ENCODE data around the gene COP1. TPM values are rescaled to one million over a fixed set of nuclear protein-coding genes. Genes with fewer than 3 reads are reported as not detected.

Gene COP1
- total RNA-seq, 4 donors from 2014 or later, result 36.1 to 53.6 (median 39.5) TPM

GRCh38 chr1:176136891-176137290 is 70.2 kb downstream of the COP1 start:
- WGBS, result 68% methylated on average over 3 of the region's 3 CpGs
- Histone ChIP-seq H3K27ac (replicated peaks in 1 of 4) (no peak overlapping the region), H3K9me3 (no peaks in the 10 kb centered on the region), H3K27me3 (no peaks in the 10 kb centered on the region), H3K4me1 (peaks cover 0 to 6% (median 0%) of the 10 kb centered on the region in 4 donors), H3K4me3 (no peak overlapping the region), H3K36me3 (peaks cover 0 to 4% (median 0%) of the 10 kb centered on the region in 4 donors)
- intact Hi-C loops (cut with DNase I), result no loop called here
- no peak for DNase-seq (ENCODE audit: extremely low spot score)
- TF ChIP-seq POLR2A (IDR thresholded peaks at IDR 0.05; ENCODE audit: low read depth), result no peak

DNA sequence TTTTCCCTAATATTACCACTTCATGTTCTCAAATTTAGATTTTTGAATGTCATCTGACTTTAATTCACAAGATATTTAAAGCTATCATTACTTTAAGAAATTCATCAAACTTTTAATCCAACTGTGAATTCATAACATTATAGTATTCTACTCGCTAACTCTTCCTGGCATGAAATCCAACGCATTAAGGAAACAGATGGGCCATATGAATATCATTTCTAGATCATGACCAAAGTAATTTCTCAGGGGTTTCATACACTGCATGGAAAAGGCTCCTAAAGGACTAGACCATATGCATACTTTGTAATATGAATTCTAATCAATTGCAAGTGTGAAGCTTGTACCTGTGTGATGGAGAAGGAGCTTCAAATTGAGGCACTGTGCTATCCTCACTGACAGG is 72.4 kb downstream of the COP1 start:
- intact Hi-C loops (cut with DNase I), result no loop called here
- peaks cover 0 to 6% (median 0%) of the 10 kb centered on the region in 4 donors for H3K4me1 ChIP-seq
- no peak overlapping the region for H3K4me3 ChIP-seq
- TF ChIP-seq EP300 (IDR thresholded peaks at IDR 0.05) (no peak), POLR2AphosphoS5 (IDR thresholded peaks at IDR 0.05) (no peak), POLR2A (IDR thresholded peaks at IDR 0.05; ENCODE audit: low read depth) (no peak)
- TF ChIP-seq, protein P1, sequence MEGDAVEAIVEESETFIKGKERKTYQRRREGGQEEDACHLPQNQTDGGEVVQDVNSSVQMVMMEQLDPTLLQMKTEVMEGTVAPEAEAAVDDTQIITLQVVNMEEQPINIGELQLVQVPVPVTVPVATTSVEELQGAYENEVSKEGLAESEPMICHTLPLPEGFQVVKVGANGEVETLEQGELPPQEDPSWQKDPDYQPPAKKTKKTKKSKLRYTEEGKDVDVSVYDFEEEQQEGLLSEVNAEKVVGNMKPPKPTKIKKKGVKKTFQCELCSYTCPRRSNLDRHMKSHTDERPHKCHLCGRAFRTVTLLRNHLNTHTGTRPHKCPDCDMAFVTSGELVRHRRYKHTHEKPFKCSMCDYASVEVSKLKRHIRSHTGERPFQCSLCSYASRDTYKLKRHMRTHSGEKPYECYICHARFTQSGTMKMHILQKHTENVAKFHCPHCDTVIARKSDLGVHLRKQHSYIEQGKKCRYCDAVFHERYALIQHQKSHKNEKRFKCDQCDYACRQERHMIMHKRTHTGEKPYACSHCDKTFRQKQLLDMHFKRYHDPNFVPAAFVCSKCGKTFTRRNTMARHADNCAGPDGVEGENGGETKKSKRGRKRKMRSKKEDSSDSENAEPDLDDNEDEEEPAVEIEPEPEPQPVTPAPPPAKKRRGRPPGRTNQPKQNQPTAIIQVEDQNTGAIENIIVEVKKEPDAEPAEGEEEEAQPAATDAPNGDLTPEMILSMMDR (IDR thresholded peaks at IDR 0.05), result no peak
- no peak for DNase-seq (ENCODE audit: extremely low spot score)
- H3K9me3 ChIP-seq, result no peaks in the 10 kb centered on the region
- no peak overlapping the region for H3K27ac ChIP-seq (replicated peaks in 1 of 4)
- H3K36me3 ChIP-seq, result peaks cover 0 to 4% (median 0%) of the 10 kb centered on the region in 4 donors
- 66% methylated on average over 2 of the region's 2 CpGs for WGBS
- H3K27me3 ChIP-seq, result no peaks in the 10 kb centered on the region

GRCh38 chr1:176122282-176122681 is 84.8 kb downstream of the COP1 start:
- intact Hi-C loops (cut with DNase I), result no loop called here
- peaks cover 0 to 3% (median 0%) of the 10 kb centered on the region in 4 donors for H3K4me1 ChIP-seq
- H3K27me3 ChIP-seq, result no peaks in the 10 kb centered on the region
- TF ChIP-seq POLR2A (IDR thresholded peaks at IDR 0.05; ENCODE audit: low read depth), result no peak
- H3K9me3 ChIP-seq, result peaks cover 0 to 15% (median 0%) of the 10 kb centered on the region in 4 donors
- H3K4me3 ChIP-seq, result no peak overlapping the region
- no peak overlapping the region for H3K27ac ChIP-seq (replicated peaks in 1 of 4)
- H3K36me3 ChIP-seq, result peaks cover 0 to 5% (median 2%) of the 10 kb centered on the region in 4 donors
- no peak for DNase-seq (ENCODE audit: extremely low spot score)
- 100% methylated on average over 4 of the region's 4 CpGs for WGBS

- intact Hi-C loops (cut with DNase I), result no loop called here
- DNase-seq (ENCODE audit: extremely low spot score), result no peak
- no peaks in the 10 kb centered on the region for H3K27me3 ChIP-seq
- H3K4me3 ChIP-seq, result no peak overlapping the region
- H3K9me3 ChIP-seq, result peaks cover 0 to 15% (median 0%) of the 10 kb centered on the region in 4 donors
- H3K27ac ChIP-seq (replicated peaks in 1 of 4), result no peak overlapping the region
- peaks cover 0 to 3% (median 0%) of the 10 kb centered on the region in 4 donors for H3K4me1 ChIP-seq
- 77% methylated on average over 1 of the region's 1 CpG for WGBS
- H3K36me3 ChIP-seq, result peaks cover 9 to 16% (median 14%) of the 10 kb centered on the region in 4 donors
- TF ChIP-seq, protein P1 (IDR thresholded peaks at IDR 0.05), result no peak
- TF ChIP-seq EP300 (IDR thresholded peaks at IDR 0.05) (no peak), POLR2AphosphoS5 (IDR thresholded peaks at IDR 0.05) (no peak), POLR2A (IDR thresholded peaks at IDR 0.05; ENCODE audit: low read depth) (no peak)
These were observed 87.5 kb downstream of the COP1 start for GRCh38 chr1:176119549-176119948.

- no peak for TF ChIP-seq POLR2AphosphoS5 (IDR thresholded peaks at IDR 0.05)
- no peak for TF ChIP-seq POLR2A (IDR thresholded peaks at IDR 0.05; ENCODE audit: low read depth)
- TF ChIP-seq, protein P1 (IDR thresholded peaks at IDR 0.05), result no peak
- TF ChIP-seq EP300 (IDR thresholded peaks at IDR 0.05), result no peak
- intact Hi-C loops (cut with DNase I), result no loop called here
- peaks cover 9 to 18% (median 14%) of the 10 kb centered on the region in 4 donors for H3K36me3 ChIP-seq
These were observed 88.1 kb downstream of the COP1 start for GRCh38 chr1:176118985-176119384.

DNA sequence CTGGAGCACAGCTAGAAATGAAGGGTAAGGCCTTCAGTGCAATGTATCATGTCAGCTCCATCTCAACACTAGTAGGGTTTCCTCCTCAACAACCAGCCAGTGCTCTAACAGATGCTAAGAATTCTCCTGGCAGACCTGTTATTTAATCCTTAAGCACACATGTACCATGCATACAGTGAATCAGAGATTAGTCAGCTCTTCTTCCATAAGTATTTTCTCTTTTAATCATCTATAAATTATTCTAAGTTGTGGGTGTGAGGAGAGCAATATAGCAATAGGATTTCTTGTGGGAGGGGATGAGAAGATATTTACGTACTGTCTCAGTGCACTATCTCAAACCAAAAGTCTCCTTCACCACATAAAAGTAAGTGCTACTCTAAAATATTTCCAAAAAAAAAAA is 95.3 kb downstream of the COP1 start:
- peaks cover 9 to 29% (median 14%) of the 10 kb centered on the region in 4 donors for H3K36me3 ChIP-seq
- no peak overlapping the region for H3K27ac ChIP-seq (replicated peaks in 1 of 4)
- TF ChIP-seq POLR2A (IDR thresholded peaks at IDR 0.05; ENCODE audit: low read depth) (no peak), EP300 (IDR thresholded peaks at IDR 0.05) (no peak), POLR2AphosphoS5 (IDR thresholded peaks at IDR 0.05) (no peak)
- TF ChIP-seq, protein P1 (IDR thresholded peaks at IDR 0.05), result no peak
- peaks cover 0 to 11% (median 2%) of the 10 kb centered on the region in 4 donors for H3K4me1 ChIP-seq
- H3K4me3 ChIP-seq, result no peak overlapping the region
- 97% methylated on average over 1 of the region's 1 CpG for WGBS
- H3K9me3 ChIP-seq, result no peaks in the 10 kb centered on the region
- intact Hi-C loops (cut with DNase I), result no loop called here
- no peaks in the 10 kb centered on the region for H3K27me3 ChIP-seq
- DNase-seq (ENCODE audit: extremely low spot score), result no peak

More at GRCh38 chr1:176118985-176119384, 88.1 kb downstream of the COP1 start:
- no peaks in the 10 kb centered on the region for H3K27me3 ChIP-seq
- H3K27ac ChIP-seq (replicated peaks in 1 of 4), result no peak overlapping the region
- no peak for DNase-seq (ENCODE audit: extremely low spot score)
- H3K4me3 ChIP-seq, result no peak overlapping the region
- H3K4me1 ChIP-seq, result peaks cover 0 to 3% (median 0%) of the 10 kb centered on the region in 4 donors
- peaks cover 0 to 15% (median 0%) of the 10 kb centered on the region in 4 donors for H3K9me3 ChIP-seq
